HTERT RPE-1 (cell line): ENCODE results near the gene HABP4.
"Not testable (repeated sequence)": the region's sequence is repeated elsewhere in the genome, so short reads cannot be mapped to it uniquely, and the experiment has no call there.

Experiments
- in situ Hi-C: fragments of 300-500 bp; cut with MboI; formaldehyde crosslinking; loops from 4 replicates; pipeline ENCODE4 v1.14.3; 2020; ENCODE audit warnings: low sequenced_read_pairs

The HABP4 gene

DNA sequence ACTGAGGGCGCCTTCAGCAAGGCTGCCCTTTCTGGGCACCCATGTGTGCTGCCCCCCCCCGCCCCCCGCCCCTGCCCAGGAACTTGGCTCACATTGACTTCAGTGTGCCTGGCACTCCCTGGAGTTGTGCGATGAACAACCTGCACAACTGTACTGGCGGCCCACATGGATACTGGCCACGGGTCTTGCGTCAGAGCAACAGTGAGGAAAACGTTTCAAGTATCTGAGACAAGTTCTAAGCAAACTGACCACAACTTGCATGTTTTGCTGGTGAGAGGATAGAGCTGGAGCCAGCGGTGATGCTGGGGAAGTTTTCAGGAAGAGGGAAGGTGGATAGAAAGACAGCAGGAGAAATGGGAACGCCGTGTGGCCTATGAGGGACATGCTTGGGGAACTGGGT, 45.4 kb downstream of the HABP4 start:
- in situ Hi-C loops = no loop called here

DNA sequence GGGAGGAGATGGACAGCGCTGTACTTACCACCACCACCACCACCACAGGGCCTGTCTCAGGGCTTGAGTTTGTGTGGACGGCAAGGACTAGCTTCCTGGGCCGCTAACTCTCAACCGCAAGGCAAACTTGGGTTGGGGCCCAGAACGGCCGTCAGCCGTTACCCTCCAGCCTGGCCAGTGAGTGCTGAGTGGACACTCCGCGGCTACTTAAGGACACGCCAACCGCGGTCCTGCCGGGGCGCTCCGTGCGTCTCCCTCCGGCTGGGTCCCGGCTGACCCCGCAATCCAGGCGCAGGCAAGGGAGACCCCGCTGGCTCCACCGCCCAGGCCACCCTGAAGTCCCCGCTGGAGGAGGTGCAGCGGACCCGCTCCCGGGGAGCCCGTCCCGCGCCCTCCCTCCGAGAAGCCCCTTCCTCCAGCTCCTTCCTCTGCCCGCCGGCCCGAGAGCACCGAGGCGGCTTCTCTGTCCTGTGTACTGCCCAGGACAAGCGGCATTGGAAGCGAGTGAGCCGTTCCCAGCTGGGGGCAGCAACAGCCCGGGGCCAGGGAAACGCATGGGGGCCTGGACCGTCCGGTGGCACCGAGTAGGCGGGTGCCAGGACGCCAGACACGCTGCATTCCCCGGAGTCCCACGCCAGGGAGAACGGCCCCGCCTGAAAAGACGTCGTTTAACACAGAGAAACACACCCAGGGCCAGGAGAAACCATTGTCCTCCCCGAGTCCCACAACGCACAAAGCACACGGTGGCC, 46.6 kb downstream of the HABP4 start:
- in situ Hi-C loops = no loop called here

DNA sequence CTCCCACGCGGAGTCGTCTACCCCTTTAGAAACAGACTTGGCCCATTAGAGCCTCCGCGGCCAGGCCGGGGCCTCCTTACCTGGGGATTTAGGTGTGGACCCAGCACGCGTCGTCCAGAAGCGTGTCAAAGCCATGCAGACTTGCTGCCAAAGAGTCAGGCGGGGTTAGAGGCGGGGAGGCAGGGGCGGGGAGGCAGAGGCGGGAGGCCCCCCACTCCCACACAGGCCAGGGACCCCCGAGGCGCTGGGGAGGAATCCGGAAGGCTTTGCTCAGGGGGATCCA, 47.1 kb downstream of the HABP4 start:
- in situ Hi-C loops = no loop called here

DNA sequence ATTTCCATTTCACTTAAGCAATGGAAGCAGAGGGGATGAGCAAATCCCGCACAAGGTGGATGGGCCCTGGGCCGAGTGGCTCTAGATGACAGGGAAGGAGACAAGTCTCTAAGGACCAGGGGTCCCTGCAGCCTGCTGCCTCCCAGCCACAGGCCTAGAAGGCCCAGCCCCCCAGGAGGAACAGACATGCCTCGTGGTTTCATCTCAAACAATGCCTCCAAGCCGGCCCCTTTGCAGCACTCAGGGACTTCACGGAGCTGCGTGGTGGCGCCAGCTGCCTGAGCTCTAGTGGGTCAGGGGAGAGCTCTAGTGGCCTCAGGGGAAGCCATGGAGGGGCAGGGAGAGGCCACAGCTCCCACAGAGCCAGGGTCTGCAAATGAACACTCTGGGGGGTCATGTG, 48.8 kb downstream of the HABP4 start:
- in situ Hi-C loops = no loop called here

DNA sequence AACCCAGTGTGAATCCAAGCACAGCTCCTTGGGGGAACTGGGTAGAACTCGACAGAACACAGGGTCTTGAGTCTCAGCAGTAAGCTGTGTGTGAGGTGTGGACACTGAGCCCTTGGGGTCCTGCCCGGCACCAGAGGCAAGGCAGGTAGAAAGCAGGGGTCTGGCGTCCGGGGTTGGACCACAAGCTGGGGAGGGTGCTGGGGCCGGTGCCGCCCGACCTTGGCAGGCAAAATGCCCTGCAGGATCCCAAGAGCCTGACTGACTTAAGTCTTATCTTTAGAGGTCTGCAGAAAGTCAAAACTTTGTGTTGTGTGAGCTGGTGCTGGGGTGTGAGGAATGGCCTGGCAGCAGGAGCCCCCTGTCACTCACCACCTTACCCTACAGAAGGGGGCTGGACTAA, 49.3 kb downstream of the HABP4 start:
- in situ Hi-C loops = no loop called here

DNA sequence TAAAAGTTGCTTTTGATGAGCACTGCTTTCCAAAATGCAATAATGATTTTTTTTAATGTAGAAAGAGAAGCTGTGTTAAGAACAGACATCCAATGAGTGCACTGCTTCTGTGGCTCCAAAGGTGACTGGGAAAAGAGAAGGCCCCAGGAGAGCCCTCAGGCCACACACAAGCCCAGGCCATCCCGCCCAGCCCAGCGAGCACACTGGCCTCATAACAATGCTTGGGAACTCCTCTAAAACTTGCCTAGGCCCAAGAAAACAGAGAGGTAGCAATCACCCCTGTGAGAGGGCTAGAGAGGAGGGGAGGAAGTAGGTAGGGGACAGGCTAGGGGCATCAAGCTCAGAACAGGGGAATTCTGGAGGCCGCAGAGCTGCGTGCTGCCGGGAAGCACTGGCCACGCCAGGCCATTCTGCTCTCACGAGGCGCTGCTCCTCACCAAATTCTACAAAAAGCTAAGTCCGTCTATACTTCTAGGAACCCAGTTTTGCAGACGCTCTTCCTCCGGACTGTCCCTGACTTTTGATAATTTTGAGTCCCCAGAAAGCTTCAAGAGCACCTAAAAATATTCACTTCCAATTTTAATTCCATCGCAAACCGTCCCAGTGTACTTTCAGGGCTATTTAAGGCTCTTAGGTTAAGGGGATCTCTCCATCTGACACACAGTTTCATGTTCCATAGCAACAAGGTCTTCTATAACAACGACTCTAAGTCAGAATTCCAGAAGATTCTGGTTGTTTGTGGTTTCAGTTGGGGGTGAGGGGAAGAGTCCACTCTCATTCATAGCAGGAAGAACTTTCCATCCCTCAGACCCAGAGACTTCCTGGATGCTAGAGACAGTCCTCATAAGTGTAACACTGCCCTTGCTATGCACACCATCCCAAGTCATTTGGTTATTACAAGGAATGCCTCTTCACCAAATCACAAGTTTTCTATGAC, 51.0 kb downstream of the HABP4 start:
- in situ Hi-C loops = no loop called here

DNA sequence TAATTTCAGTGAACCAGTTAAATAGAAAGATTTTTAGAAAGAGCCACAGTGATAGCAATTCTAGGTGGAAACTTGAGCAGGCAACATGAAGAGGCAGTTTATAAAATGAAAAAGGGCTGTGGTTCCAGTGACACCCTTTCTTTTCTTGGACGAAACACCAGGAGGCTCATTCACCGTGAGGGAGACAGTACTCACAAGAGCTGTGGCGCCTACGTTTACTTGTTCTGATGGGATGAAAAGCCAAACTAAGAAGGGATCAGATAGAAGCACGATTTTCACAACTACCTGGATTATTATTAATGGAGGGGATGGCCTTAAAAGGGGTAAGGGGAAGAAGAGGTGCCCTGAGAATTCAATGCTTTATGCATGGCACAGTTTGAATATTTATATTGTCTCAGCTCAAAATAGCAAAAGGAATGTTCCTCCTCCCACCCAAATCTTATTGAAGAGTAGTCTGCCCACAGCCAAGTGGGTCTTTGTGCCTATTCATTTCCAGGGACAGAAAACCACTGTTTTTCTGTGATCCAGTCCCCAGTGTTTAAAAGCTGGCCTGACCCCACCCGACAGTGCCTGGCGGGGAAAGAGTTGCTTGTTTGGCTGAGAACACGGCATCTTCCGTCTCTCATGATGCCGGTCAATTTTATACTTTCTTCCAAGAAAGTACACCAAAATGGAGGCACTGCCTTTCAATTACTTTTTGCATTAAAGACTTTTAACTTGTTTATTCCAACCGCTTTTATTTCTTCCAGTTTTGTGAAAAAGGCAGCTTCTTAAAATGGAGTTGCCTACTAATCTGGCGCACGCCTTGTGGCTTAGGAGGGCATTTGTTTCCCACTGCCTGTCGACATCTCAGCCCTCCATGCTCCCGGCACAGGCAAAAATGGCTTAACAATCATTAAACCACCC, 51.9 kb downstream of the HABP4 start:
- in situ Hi-C loops = no loop called here

DNA sequence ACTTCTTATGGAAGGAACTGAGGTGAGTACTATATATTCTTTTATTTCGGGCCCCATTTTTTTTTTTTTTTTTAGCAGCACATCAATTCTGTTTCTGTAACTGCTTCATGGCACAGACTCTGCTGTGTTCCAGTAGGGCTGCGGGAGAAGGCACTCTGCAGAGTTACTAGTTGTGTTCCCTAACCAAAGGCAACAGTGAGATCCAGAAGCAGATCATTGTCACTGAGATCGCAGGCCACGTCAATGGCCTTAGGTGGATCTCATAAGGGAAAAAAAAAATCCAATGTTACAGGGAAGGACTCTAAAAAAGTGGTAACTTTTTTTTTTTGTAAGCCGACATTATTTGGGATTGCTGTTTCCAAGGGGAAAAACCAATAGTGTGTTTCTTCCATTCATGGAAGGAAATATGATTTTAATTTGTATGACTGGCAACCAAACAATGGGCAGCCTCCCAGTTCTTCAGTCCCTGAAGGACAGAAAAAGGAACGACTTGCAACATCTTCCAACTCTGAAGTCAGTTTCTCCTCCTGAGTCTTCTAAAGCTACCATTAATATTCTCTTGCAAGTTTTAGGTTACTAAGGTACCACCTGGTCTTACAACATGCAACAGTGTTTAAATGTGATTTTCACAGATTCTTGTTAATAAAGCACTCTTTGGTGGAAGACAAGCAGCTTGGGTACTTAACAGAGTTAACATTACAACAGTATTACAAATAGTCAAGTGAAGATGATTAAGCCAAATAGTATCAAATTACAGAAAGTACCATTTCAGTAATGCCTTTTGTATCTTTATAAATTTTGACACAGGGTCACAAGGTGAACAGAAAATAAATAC, 52.8 kb downstream of the HABP4 start:
- in situ Hi-C loops = no loop called here

DNA sequence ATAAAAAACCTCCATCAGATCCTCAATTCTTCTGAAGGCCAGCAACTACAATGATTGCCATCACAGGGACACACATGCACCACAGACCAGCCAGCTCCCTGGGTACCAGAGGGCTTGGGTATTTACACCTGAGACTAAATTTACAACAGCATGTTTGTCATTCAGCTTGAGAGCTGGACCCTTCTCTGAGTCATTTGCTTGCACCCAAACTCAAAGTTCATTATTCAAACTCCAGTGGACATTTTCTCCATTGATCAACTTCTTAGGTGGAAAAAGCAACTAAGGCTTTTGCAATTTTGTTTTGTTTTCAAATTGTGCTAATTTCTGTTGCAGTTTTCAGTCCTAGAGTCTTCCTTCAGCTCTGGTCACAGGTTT, 53.4 kb downstream of the HABP4 start:
- in situ Hi-C loops = not testable (repeated sequence)

DNA sequence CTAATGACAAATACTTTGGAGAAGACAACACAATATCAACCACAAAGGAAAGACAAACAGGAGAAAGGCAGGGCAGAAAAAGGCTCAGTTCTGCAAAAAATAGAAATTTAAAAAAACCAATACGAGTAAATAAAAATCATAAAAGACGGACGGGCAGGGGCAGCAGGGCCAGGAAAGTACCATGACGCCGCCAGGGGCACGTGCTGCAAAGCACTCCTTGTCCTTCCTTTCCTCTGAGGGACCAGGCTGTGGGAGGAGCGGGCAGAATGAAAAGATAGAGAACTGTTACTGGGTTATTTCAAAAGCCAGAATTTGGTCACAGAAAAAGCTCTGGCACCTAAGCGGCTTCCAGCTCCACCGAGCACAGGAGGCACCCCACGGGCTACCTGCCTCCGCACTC, 53.9 kb downstream of the HABP4 start:
- in situ Hi-C loops = no loop called here

DNA sequence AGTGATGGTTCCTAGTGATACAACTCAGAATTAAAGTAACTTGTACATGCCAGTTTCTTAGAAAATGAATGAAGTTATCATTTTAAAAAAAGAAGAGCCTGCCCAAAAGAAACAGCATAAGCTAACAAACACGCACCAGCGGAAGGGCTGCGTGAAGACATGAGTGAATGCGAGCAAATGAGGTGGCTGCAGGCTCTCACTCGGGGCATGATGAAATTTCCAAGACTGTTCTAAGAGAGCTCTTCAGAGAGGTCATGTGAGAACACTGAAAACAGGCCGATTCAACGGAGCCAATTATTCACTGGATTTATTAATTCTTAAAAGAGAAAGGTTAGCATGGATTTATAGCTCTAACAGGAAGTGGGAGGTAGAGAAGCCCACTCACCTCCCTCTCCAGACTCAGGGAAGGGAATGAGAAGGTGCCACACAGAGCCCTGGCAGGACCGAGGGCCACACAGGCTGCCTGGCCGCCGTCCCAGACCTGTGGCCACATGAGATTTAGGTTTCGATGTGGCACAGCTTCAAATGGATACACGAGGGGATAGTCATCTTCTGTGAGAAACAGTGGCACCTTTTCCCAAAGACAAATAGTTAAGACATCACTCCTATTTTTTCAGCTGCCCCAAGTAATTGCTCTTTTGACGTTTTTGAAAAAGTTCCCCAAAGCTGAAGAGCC, 55.5 kb downstream of the HABP4 start:
- in situ Hi-C loops = no loop called here

DNA sequence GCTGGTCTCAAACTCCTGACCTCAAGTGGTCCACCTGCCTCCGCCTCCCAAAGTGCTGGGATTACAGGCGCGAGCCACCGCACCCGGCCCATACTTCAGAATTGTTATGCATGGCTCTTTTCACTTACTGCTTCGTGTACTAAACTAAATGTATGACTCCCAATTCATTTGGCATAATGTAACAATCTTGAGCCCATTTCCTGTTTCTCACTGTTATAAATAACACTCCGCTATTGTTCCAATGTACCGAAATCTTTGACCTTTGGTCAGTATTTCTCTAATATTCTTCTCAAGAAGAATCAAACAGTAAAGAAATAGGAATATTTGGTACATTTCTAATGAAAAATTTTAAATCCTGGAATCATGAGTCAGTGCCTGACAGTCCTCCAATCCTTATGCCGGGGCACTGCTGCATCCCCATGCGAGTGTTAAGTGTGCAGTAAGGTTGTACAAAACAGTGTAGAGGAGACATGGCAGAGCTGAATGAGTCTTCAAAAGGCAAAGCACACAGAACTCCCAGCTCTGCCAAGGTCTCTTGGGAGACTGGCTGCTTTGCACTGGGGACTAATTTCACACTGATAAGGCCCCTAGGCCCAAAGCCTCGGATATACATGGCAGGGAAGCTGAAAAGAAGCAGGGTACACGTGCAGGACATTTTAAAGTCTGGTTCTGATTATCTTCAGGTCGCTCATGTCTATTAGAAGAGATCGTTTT, 58.4 kb downstream of the HABP4 start:
- in situ Hi-C loops = no loop called here

DNA sequence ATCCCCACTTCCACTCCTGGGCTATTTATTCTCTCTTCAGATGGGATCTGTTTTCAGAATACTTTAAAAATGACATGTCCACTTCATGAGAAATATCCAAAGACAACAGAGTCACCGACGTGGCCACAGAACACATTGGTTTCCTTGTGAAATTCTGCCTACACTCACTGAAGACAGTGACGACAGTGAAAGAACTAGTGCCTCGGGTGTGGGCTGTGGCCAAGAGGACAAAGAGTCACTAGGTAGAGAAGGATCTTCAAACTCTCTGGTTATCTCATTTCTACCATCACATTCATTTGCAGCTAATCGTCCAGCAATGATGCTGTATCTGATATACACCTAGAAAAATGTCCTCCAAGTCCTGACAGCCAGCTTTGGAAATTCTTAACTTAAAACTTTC, 59.1 kb downstream of the HABP4 start:
- in situ Hi-C loops = no loop called here

DNA sequence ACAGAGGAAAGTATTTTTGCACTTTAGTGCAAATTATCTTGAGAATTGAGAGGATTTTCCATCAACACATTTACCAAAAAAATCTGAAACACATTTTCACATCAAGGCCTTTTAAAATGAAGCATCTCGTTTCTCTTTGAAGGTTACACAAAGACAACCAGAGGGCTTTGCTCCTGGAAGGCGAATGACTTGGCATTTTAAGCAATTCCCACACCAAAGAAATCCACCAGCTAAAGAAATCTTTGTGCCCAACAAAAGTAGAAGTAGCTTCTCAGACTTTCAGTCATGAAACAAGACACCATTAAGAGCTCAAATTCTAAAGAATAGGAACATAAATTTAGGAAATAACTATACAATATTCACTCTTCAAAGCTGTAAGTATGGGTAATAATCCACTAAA, 59.9 kb downstream of the HABP4 start:
- in situ Hi-C loops = no loop called here

DNA sequence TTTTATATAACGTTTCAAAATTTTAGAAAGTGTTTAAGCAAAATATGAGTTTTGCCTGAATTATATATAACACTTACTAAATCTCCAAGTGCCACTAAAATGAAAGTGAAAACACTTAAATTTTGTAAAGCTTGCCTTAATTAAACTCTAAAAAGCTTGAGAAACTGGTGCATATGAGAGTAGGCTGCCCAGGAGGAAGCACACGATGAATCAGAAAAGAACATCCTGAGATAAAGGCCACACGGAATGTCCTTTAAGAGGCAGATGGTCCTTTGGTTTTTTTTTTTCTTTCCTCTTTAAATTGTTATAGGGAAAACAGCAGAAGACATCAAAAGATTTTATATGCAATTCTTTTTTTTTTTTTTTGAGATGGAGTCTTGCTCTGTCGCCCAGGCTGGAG, 60.3 kb downstream of the HABP4 start:
- in situ Hi-C loops = no loop called here

DNA sequence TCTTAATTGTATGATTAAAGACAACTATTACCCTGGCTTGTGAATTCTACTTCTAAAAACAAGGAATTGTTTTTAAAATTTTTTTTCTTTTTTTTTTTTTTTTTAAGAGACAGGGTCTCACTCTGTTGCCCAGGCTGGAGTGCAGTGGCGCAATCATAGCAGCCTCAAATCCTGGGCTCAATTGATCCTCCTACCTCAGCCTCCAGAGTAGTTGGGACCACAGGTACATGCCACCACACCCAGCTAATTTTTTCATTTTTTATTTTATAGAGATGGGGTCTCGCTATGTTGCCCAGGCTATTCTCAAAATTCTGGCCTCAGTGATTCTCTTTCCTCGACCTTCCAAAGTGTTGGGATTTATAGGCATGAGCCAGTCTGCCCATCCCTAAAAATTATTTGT, 62.3 kb downstream of the HABP4 start:
- in situ Hi-C loops = no loop called here

DNA sequence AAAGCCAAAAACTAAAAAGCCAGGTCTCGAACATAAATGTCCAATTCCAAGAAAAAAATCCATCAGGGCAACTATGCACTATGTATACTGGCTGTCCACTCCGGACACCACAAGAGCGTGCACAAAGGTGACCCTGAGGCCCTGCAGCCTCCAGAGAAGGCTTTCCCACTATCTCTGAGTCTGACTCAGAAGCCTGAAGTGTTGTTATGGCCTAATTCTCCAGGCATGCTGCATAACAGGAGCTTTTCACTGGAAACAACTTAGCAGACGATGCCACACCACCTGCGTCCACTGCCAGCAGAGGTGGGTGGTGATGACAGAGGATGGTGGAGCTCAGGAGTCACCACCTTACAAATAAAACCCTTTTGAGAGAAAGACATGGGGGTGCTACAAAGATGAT, 63.7 kb downstream of the HABP4 start:
- in situ Hi-C loops = no loop called here

DNA sequence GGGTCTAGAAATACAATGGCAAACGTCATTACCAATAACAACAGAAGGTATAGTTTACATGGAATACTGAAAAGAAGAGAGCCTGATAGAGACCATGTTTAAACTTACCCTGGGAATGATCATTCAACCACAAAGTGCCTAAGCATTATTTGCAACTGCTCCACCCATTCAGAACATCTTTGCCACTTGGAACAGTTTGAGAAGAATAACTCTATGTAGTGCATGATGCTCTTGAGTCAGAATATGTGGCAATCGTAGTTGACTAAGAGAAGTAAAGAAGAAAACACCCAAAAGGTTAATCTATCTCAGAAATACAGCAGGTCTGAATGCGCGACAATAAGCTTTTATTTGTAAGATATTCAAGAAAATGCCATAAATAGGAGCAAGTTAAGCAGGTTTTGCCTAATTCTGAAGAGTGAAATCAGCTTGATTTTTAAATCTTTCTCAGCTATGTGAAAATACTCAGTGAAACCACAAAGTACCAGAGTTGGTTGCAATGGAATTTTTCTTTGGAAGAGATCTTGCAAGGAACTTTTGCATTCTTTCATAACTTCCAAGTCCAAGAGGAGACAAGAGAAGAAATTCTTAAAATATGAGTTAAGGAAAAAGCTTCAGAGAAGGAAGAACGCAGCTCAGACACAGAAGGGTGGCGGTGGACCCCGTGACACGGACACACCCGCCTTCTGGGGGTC, 64.3 kb downstream of the HABP4 start:
- in situ Hi-C loops = no loop called here

DNA sequence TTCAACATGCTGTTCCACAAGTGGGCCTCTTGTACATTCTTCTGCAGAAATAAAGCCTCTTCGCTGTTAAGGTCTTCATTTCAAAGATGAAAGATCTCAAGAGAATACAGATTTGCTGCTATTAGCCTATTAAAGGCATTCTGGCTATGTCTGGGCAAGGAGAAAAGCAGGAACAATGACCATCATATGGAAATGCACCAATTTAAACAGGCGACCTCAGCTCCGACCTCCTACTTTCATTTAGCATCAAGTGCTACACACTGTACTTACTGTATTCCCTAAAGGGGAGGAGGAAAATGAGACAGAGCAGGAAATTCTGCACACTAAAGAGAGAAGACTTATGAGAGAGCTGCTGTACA, 64.8 kb downstream of the HABP4 start:
- in situ Hi-C loops = no loop called here
